HG03135 (cell line): Measurements from ENCODE around the gene CLCN3.
"Not testable (repeated sequence)": the region's sequence is repeated elsewhere in the genome, so short reads cannot be mapped to it uniquely, and the experiment has no call there.

ENCODE experiments used
- ATAC-seq: cut with Tn5 transposase; IDR thresholded peaks from one replicate; pipeline ENCODE4 v1.9.1; 2021; ENCODE audit warnings: mild to moderate bottlenecking, moderate library complexity; ENCODE audit not compliant: unreplicated experiment

Gene CLCN3

DNA sequence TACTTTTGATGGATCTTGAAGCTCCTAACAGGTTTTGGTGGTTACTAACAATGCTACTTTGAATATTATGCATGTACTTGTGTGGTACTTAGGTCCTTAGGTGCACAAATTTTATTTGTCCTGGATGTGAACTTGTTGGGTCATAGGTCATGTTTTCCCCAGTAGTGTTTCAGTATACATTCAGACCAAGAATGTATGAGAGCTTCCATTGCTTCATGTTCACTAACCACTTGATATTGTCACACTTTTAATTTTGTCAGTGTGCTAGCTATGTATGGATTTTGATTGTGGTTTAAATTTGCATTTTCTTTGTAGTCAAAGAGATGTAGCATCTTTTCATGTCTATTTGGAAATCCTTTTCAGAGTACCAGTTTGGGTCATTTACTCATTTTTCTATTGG, 32.2 kb downstream of the CLCN3 start:
- ATAC-seq = no peak

DNA sequence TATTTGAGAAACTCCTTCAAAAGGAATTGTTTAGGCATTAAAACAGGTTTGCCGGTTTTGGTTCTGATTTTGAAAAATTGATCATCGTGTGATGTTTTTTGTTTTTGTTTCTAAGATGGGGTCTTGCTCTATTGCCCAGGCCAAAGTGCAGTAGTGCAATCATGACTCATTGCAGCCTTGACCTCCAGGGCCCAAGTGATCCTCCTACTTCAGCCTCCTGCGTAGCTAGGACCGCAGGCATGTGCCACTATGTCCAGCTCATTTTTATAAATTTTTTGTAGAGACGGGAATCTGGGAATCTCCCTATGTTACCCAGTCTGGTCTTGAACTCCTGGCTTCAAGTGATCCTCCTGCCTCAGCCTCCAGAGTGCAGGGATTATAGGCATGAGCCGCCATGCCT, 35.0 kb downstream of the CLCN3 start:
- no peak for ATAC-seq

DNA sequence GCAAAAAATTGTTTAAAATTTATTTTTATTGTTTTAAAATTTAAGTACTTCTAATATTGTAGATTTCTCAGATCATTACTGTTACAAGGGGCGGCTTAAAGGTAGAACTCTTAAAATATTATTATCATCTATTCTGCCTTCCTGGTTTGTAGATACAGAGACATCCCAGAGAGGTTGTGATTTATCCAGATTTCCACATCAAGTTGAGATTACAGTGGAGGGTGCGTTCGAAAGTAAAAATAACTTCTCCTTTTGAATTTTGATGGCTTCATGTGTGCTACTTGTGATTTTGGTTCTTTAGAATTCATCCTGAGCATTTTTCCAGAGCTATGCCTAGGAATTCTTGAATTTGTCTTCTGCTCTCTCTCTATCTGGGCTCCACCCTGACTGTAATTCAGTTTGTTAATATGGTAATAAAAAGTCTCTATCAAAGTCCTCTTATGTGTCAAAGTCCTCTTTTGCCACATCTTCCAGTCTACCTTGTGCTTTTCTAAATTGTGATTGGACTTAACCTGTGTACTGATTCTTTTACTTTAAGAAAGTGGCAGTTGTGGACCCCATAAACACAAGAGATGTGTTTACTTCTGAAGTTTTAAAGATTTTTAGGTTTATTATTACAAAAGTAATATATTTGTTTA, 37.2 kb downstream of the CLCN3 start:
- ATAC-seq = no peak

DNA sequence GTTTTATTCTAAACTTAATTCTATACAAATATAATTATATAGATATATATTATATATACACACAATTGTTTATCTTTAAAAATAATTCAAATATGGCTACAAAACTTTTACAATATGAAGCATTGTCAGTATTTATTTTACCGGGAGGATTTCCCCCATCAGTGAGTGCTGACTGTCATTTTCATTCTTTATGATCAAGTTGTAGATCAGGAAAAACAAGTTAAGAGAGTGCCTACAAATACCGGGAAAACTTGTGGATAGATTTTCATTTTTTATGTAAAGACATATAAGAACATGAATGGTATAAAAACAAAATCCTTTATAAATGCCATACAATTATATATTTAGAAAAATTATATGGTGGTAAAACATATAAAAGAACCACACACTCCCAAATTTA, 37.8 kb downstream of the CLCN3 start:
- ATAC-seq = no peak

DNA sequence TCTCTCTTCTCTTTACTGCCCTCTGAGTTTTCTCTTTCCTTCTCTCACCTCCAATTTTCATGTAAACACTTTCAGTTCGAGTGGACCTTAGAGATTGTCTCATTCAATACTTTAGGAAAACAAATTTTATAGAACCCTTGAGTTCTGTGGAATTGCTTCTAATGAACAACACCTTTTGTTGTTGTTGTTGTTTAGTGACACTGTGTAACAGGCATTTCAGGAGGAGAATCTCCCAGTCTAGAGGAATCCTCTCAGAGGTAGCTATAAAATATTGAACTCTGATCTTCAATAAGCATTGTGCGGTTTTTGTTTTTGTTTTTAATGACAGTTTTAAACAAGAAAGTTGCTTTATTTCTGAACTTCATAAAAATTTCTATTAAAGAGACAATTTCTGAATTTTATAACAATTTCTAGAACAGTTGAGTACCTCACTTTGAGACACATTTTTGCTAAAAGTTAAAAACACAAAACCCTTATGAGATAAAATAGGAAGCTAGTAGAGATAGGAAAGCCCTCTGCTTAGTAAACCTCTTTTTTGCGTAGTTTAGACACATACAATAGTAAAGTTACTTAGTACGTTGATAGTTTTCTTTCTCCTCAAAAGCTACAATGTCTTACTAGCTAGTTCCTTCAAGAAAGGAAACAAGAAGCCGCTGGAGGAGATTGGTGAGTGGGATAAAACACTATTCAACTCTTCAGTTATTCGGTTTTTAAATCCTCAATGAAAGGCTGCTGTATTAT, 38.8 kb downstream of the CLCN3 start:
- ATAC-seq = no peak

DNA sequence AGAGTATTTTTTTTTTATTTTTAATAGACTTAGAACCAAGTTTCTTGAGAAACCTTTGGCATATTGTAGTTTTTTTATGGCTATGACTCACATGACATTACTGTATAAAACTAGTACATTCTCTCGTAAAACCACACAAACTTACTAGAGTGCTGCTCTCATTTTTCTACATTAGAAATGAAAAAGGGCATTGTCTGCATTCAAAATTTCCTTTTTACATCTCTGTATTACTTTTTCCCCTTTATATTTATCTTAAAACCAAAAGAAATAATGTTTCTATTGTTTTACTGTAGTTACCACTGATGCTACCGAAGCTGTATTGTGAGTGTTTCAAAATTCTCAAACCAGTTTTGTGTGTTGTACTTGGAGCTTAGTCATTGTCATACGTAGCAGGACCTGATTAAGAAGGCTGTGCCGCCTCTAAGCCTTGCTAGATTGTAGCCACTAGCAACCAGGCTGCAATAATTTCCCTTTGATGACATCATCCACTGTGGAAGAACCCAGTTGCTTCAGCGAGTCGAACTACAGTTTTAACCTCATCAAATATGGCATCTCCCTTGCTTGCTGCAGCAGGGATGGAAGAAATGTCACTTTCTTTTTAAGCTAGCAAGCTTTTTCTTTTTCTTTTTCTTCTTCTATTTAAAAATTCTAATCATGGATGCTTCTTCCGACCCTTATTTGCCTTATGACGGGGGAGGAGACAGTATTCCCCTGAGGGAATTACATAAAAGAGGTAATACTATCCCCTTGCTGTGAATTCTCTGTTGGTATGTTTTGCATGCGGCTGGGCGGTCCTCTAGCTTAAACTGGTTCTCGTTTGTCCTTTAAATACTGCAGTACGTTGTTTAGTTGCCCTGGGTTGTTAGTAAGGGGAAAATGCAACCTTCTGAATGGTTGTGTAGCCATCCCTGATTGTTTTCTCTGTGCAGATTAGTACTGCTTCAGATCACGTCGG, 39.6 kb downstream of the CLCN3 start:
- ATAC-seq = peak; percentile 97

DNA sequence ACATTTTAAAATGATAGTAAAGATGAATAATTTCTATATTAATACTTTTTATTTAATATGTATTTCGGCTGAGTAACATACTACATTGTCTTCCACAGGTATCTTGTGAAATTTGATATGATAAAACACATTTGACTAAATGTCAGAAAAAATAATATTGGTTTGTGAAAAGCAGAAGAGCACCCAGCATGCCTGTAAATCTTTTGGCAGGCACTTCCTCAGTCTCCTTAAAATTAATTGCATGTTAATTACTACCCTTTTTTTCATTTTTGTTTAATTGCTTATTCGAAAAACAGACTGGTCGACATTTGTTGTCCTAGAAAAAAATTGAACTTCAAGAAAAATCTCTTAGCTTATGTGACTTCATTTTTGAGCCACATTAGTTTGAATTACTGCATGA, 40.6 kb downstream of the CLCN3 start:
- ATAC-seq = no peak

DNA sequence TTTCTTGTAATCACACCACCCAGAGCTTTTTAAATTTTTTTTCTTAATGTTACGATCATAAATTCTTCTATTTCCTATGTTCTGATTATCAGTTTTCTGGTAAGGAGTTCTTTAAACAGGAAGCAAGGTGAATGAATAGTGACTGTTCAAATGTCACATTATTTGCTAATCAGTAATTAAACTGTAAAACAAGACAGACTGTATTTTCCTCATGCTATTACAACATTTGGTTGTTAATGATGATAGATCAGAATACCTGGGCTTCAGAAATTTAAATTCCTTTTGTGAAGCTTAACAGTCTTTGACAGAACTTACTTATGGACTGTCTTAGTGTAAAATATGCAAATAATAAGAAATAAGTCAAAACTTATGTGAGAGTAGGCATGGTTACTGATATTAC, 41.4 kb downstream of the CLCN3 start:
- ATAC-seq = no peak

DNA sequence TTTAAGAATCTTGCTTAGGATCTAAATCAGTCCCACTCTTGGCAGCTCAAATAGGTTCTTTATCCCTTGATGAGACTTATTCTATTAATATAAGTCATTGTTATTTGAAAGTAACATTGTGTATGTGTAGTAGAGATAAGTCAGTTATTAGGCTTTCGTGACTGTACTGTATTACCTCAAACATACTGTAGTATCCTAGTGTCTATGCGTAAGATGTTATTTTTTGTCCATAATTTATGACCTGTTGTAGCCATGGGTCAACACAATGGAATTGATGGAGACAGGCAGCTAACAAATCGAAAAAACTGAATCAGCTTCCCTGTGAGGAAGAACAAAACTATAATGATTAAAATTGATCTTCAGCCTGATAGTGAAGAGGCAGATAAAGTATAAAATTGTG, 41.8 kb downstream of the CLCN3 start:
- no peak for ATAC-seq

DNA sequence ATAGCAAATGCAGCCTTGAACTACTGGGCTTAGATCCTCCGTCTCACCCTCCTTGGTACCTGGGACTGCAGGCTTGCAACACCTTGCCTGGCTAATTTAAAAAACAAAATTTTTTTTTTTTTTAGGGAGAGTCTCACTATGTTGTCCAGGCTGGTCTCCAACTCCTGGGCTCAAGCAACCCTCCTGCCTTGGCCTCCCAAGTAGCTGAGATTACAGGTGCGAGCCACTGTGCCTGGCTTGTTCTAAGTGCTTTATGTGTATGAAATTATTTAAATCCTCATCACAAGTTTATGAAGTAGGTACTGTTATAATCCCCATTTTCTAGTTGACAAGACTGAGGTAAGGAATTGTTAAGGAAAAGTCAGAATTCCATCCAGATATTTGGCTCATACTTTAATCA, 43.0 kb downstream of the CLCN3 start:
- no peak for ATAC-seq

DNA sequence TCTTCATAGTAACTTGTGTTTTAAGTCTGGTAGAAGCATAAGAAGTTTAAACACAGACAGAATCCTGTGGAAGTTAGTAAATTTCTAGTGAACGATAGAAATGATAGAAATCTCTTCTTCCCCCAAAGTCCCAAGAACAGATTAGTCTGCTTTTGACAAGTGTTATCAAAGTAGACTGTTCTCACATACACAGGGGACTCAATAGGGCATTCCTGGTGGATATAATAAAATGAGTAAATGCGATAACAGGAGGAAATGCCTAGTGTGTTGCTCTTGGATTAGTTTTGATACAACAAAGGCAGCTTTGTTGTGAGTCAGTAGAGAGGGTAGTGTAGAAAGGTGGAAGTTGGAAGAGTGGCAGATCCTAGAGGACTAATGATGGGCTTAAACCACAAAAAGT, 43.5 kb downstream of the CLCN3 start:
- ATAC-seq = no peak

DNA sequence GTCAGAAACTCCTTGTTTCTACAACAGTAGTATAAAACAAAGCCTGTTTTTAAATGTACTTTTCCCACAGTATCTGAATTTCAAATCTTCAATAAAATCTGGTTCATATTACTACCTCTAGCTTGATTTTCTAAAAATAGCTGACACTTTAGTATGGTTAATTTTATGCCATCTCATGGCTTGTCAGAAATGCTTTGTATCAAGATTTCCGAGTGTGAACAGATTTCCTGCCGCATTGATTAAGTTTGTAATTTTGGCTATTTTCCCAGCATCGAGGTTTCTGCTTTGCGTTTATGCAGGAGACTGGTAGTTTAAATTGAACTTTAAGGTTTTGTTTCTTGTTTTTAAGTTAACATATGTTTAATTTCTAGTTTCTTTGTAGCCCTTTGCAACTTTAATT, 44.2 kb downstream of the CLCN3 start:
- ATAC-seq = no peak

DNA sequence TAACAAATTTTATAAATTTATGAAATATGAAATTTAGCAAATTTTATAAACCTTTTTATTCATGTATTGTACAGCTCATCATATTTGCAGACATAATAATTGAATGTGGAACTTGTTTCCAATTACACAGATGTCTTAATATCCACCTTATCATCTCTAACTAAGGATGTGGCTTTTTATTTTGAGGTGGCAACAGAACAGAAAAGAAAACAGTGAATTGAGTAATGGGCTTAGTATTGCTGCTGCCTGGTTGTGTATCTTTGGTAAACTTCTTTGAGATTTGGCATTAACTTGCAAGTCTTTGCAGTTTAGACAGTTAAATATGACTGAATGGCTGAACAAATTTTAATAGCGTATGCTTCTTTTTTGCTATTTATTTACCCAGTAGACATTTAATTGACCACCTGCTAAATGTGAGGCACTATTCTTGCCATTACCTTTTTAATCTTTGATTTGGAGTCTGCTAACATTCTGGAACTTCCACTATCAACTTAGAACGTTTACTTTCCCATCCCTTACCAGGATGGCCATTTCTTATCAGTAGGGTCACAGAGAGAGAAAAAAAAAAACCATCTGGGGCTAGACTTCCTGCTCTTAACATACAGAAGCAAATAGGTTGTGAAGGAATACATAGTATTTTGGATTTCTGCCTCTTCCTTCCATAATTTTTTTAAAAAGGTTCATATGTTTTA, 44.8 kb downstream of the CLCN3 start:
- no peak for ATAC-seq

DNA sequence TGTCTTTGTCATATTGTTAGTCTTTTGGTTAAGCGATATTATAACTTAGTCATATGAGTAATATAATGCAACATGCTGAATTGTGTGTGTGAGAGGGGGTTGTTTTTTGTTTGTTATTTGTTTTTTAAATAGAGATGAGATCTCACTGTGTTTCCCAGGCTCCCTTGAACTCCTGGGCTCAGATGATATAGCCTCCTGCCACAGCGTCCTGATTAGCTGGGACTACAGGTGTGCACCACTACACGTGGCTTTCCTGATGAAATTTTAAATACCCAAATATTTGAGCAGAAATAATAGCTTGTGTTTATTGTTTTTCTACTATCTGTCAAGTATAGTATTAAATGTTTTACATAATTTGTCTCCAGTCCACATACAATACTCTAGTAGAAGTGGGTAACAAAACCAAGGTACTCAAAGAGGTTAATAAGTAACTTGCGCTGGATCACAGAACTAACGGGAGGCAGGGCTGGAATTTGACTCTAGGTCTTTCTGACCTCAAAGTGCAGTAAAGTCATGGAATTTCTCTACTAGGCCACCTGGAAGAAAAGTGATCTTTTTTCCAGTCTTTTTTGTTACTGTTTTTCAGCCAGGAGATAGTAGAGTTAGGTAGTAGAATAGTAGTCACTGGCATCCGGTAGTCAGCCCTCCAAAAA, 47.8 kb downstream of the CLCN3 start:
- no peak for ATAC-seq

DNA sequence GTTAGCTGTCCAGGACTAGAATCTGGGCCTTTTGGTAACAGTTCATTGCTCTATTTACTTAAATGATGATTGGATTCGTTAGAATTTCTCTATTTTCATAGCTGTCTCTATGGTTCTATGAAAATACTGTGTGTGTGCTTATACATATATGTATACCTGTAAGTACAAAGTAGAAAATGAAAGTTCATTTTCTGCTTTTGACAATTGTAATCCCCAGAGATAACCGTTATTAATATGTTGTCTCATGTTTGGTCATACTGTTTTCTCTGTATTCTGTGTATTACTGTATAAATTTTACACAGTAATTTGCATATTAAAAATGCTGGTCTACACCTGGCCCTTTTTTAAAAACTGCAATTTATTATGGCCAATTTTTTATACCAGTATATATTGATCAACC, 55.4 kb downstream of the CLCN3 start:
- ATAC-seq = peak; percentile 74

DNA sequence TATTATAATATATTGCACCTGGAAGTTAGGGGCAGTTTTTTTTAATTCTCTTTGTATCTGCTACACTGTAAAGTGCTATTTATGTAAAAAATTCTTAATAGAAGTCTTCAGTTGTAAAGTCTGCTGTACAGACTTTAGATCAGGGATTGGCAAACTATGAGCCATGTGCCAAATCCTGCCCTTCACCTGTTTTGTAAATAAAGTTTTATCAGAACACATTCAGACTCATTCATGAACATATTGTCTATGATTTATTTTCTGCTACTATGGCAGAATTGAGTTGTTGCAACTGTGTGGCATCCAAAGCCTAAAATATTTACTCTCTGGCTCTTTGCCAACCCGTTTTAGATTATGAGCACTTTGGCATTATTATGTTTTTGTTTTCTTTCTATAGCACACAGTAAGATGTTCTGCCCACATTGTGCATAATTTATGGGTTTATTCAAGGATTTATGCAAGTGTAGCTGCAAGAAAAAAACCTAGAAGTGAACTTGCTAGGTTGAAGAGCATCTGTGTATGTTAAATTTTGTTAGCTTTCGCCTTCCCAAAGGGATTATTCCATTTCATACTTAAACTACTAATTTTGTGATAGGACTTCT, 56.9 kb downstream of the CLCN3 start:
- no peak for ATAC-seq

DNA sequence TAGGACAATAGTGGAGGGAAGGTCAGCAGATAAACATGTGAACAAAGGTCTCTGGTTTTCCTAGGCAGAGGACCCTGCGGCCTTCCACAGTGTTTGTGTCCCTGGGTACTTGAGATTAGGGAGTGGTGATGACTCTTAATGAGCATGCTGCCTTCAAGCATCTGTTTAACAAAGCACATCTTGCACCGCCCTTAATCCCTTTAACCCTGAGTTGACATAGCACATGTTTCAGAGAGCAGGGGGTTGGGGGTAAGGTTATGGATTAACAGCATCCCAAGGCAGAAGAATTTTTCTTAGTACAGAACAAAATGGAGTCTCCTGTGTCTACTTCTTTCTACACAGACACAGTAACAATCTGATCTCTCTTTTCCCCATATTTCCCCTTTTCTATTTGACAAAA, 58.1 kb downstream of the CLCN3 start:
- ATAC-seq = not testable (repeated sequence)

DNA sequence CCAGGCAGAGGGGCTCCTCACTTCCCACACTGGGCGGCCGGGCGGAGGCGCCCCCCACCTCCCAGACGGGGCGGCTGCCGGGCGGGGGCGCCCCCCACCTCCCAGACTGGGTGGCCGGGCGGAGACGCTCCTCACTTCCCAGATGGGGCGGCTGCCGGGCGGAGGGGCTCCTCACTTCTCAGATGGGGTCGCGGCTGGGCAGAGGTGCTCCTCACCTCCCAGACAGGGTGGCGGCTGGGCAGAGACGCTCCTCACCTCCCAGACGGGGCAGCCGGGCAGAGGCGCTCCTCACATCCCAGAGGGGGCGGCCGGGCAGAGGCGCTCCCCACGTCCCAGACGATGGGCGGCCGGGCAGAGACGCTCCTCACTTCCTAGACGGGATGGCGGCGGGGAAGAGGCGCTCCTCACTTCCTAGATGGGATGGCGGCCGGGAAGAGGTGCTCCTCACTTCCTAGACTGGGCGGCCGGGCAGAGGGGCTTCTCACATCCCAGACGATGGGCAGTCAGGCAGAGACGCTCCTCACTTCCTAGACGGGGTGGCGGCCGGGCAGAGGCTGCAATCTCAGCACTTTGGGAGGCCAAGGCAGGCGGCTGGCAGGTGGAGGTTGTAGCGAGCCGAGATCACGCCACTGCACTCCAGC, 58.7 kb downstream of the CLCN3 start:
- not testable (repeated sequence) for ATAC-seq

DNA sequence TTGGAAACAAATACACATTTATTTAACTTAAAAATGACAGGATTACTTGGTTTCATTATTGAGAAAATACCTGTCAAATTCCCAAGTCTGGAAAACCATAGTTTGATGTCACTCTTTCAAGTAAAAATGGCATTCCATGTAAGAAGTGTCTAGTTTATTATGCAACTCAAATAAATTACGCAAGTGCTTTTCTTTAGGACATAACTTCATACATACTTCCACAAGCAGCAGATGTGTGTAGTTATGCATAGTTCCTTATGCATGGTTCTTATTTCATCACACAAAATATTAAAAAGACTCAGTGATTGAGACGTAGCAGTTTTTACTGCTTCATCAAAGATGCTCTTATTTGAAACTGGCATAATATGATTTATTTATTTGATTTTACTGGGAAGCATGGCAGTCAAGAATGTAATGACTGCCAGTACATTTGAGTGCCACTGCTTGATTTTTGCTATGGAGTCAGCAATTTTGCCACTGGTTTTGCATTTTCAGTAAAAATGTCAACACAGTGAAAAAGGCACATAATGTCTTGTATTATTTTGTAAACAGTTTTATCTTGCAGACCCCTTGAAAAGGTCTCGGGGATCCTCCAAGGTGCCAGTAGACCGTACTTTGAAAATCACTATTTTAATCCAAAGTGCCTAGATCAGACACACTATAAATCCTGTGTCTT, 62.1 kb downstream of the CLCN3 start:
- no peak for ATAC-seq
